NCI-H69 (cell line): ENCODE data around the gene CELF2.

ENCODE experiments used
- DNase-seq: peaks from one replicate; lab custom pipeline; 2025; lab: John Stamatoyannopoulos, UW

CELF2 gene

GRCh38 chr10:11204351-11204942, 186.8 kb downstream of the CELF2 start:
- no peak for DNase-seq

GRCh38 chr10:11205030-11205772, 187.5 kb downstream of the CELF2 start:
- DNase-seq, result no peak

- no peak for DNase-seq
Measured at GRCh38 chr10:11206676-11207559, 189.2 kb downstream of the CELF2 start.

- DNase-seq, result no peak
Measured at GRCh38 chr10:11207560-11207844, 189.8 kb downstream of the CELF2 start.

- DNase-seq, result no peak
Measured at GRCh38 chr10:11208243-11208642, 190.6 kb downstream of the CELF2 start.

- DNase-seq, result no peak
Measured at GRCh38 chr10:11208908-11209829, 191.5 kb downstream of the CELF2 start.

- DNase-seq, result no peak
Measured at GRCh38 chr10:11209830-11210181, 192.1 kb downstream of the CELF2 start.

- DNase-seq, result no peak
Measured at GRCh38 chr10:11210211-11210922, 192.7 kb downstream of the CELF2 start.

GRCh38 chr10:11212288-11213085, 194.8 kb downstream of the CELF2 start:
- no peak for DNase-seq

- DNase-seq, result no peak
Measured at GRCh38 chr10:11213137-11213536, 195.5 kb downstream of the CELF2 start.

- no peak for DNase-seq
Measured at GRCh38 chr10:11214407-11214806, 196.7 kb downstream of the CELF2 start.

GRCh38 chr10:11215471-11215870, 197.8 kb downstream of the CELF2 start:
- DNase-seq, result no peak

- no peak for DNase-seq
Measured at GRCh38 chr10:11217521-11217920, 199.8 kb downstream of the CELF2 start.

- no peak for DNase-seq
Measured at GRCh38 chr10:11218395-11218794, 200.7 kb downstream of the CELF2 start.

- DNase-seq, result no peak
Measured at GRCh38 chr10:11219431-11219830, 201.8 kb downstream of the CELF2 start.

- no peak for DNase-seq
Measured at GRCh38 chr10:11223081-11223480, 205.4 kb downstream of the CELF2 start.

GRCh38 chr10:11223507-11224140, 206.0 kb downstream of the CELF2 start:
- no peak for DNase-seq

GRCh38 chr10:11224321-11224720, 206.6 kb downstream of the CELF2 start:
- DNase-seq, result no peak

- DNase-seq, result no peak
Measured at GRCh38 chr10:11224792-11225416, 207.2 kb downstream of the CELF2 start.

- no peak for DNase-seq
Measured at GRCh38 chr10:11225935-11226334, 208.3 kb downstream of the CELF2 start.
